Thyroid gland (tissue), 4 donors: ENCODE results near the gene ASPG.

Source experiments
- CTCF ChIP-seq, 6 experiments: fragments of 200-600 bp in 3 of 6; fragments of 450-650 bp in 3 of 6; sonication (generic) in 3 of 6; IDR thresholded peaks; one replicate each; pipeline ENCODE4 v1.5.1; 2016 to 2019; ENCODE audit warnings: antibody characterized with exemption in 6 of 6, mild to moderate bottlenecking in 2 of 6, inconsistent platforms in 1 of 6, moderate library complexity in 1 of 6
- POLR2A ChIP-seq, 2 donors: fragments of 450-650 bp; IDR thresholded peaks; one replicate each; pipeline ENCODE4 v1.6.1; 2017; ENCODE audit warnings: antibody characterized with exemption in 2 of 2, mild to moderate bottlenecking in 2 of 2, moderate library complexity in 1 of 2

GRCh38 chr14:104100171-104101085 is 14.9 kb downstream of the ASPG start:
- TF ChIP-seq CTCF (IDR thresholded peaks at IDR 0.05) (no peak), POLR2A (IDR thresholded peaks at IDR 0.05) (no peak)
